IMR-90 (cell line): ENCODE measurements around the gene USP31. TPM values are rescaled to one million over a fixed set of nuclear protein-coding genes. Genes with fewer than 3 reads are reported as not detected.

Experiments used
- ATAC-seq: fragments of 200-7000 bp; cut with Tn5 transposase; 2 replicates; pipeline ENCODE4 v1.9.1; 2020; ENCODE audit warnings: low read depth, mild to moderate bottlenecking, moderate library complexity
- BruUV-seq: library from RNA; stranded (reverse); fragments of 400-500 nt; replicated peaks from 2 replicates; lab custom pipeline; 2021; lab: Mats Ljungman, UMichigan
- CTCF ChIA-PET: fragments of 300-600 bp; formaldehyde crosslinking; extraction: SDS; loops from one replicate; lab custom pipeline; 2021; ENCODE audit warnings: antibody characterized with exemption; lab: Yijun Ruan, JAX
- POLR2A ChIA-PET: fragments of 300-600 bp; sonication (Branson Sonifier 250); formaldehyde crosslinking; loops from one replicate; lab custom pipeline; 2022; ENCODE audit warnings: antibody characterized with exemption; ENCODE audit not compliant: unreplicated experiment; lab: Charles Lee
- DNase-seq: peaks from one replicate; pipeline ENCODE4 v3.0.0; 2013
- H2AFZ ChIP-seq: replicated peaks from 2 replicates; pipeline ENCODE3; 2013; ENCODE audit warnings: low read length, mild to moderate bottlenecking; ENCODE audit not compliant: poor library complexity
- H2AK5ac ChIP-seq: 2 replicates; pipeline ENCODE4 v1.6.1; 2013; ENCODE audit warnings: low read depth, low read length, inconsistent platforms
- H2AK9ac ChIP-seq: replicated peaks from 2 replicates; pipeline ENCODE3; 2013; ENCODE audit warnings: mild to moderate bottlenecking, low read depth, low read length, moderate library complexity; ENCODE audit not compliant: poor library complexity
- H2BK120ac ChIP-seq: 2 replicates; pipeline ENCODE4 v1.6.1; 2013; ENCODE audit warnings: low read depth, low read length, inconsistent platforms
- H2BK15ac ChIP-seq: 3 replicates; pipeline ENCODE4 v1.6.1; 2013; ENCODE audit warnings: low read depth, low read length, inconsistent platforms
- H2BK20ac ChIP-seq: 2 replicates; pipeline ENCODE4 v1.6.1; 2013; ENCODE audit warnings: low read depth, mild to moderate bottlenecking, inconsistent platforms, low read length, moderate library complexity
- H2BK5ac ChIP-seq: 2 replicates; pipeline ENCODE4 v1.6.1; 2013; ENCODE audit warnings: mild to moderate bottlenecking, low read depth, low read length, inconsistent platforms; ENCODE audit not compliant: poor library complexity, severe bottlenecking
- H3K14ac ChIP-seq: replicated peaks from 2 replicates; pipeline ENCODE4 v1.6.1; 2013; ENCODE audit warnings: low read depth, low read length, inconsistent platforms
- H3K18ac ChIP-seq: 2 replicates; pipeline ENCODE4 v1.6.1; 2013; ENCODE audit warnings: low read depth, low read length, control low read depth
- H3K23ac ChIP-seq: 2 replicates; pipeline ENCODE4 v1.6.1; 2013; ENCODE audit warnings: low read depth, low read length, inconsistent platforms
- H3K27ac ChIP-seq: 2 replicates; pipeline ENCODE4 v1.5.1; 2013; ENCODE audit warnings: mild to moderate bottlenecking, control low read depth, low read length; ENCODE audit not compliant: insufficient read depth
- H3K27me3 ChIP-seq: 2 replicates; pipeline ENCODE4 v1.6.1; 2013; ENCODE audit warnings: low read length; ENCODE audit not compliant: control insufficient read depth, insufficient read depth
- H3K36me3 ChIP-seq: 2 replicates; pipeline ENCODE4 v1.6.1; 2013; ENCODE audit warnings: low read length, mixed read lengths; ENCODE audit not compliant: control insufficient read depth, insufficient read depth
- H3K4ac ChIP-seq: 2 replicates; pipeline ENCODE4 v1.6.1; 2013; ENCODE audit warnings: low read depth, low read length, inconsistent platforms
- H3K4me1 ChIP-seq: 2 replicates; pipeline ENCODE4 v1.6.1; 2013; ENCODE audit warnings: low read length, mixed read lengths; ENCODE audit not compliant: control insufficient read depth, insufficient read depth
- H3K4me2 ChIP-seq: 2 replicates; pipeline ENCODE4 v1.6.1; 2013; ENCODE audit warnings: low read depth, mild to moderate bottlenecking, control low read depth, low read length, moderate library complexity
- H3K4me3 ChIP-seq: 2 replicates; pipeline ENCODE4 v1.5.1; 2013; ENCODE audit warnings: low read depth, mild to moderate bottlenecking, control low read depth, low read length, moderate library complexity; ENCODE audit not compliant: insufficient read depth
- H3K56ac ChIP-seq: 2 replicates; pipeline ENCODE4 v1.6.1; 2013; ENCODE audit warnings: low read length, inconsistent platforms; ENCODE audit not compliant: insufficient read depth; ENCODE audit errors: extremely low read depth
- H3K79me1 ChIP-seq, 2 experiments: 2 replicates each; pipeline ENCODE4 v1.6.1; 2013; ENCODE audit warnings: low read length in 2 of 2, inconsistent platforms in 1 of 2, low read depth in 1 of 2
- H3K9ac ChIP-seq: 2 replicates; pipeline ENCODE4 v1.6.1; 2013; ENCODE audit warnings: low read depth, low read length, control low read depth
- H3K9me1 ChIP-seq: 2 replicates; pipeline ENCODE4 v1.6.1; 2013; ENCODE audit warnings: low read length, inconsistent platforms; ENCODE audit not compliant: insufficient read depth
- H3K9me3 ChIP-seq: 2 replicates; pipeline ENCODE4 v1.6.1; 2013; ENCODE audit warnings: low read length; ENCODE audit not compliant: control insufficient read depth, insufficient read depth
- H4K20me1 ChIP-seq: 2 replicates; pipeline ENCODE4 v1.6.1; 2013; ENCODE audit warnings: low read length, inconsistent platforms; ENCODE audit not compliant: insufficient read depth
- H4K5ac ChIP-seq: 2 replicates; pipeline ENCODE4 v1.6.1; 2013; ENCODE audit warnings: mild to moderate bottlenecking, low read depth, low read length, control low read depth
- H4K8ac ChIP-seq, 2 experiments: 2 replicates each; pipeline ENCODE4 v1.6.1; 2013; ENCODE audit warnings: low read depth in 2 of 2, low read length in 2 of 2, control low read depth in 1 of 2, inconsistent platforms in 1 of 2
- H4K91ac ChIP-seq: 2 replicates; pipeline ENCODE4 v1.6.1; 2013; ENCODE audit warnings: low read depth, low read length, inconsistent platforms; ENCODE audit not compliant: insufficient read depth
- USF2 ChIP-seq: fragments of 150-350 bp; IDR thresholded peaks from 2 replicates; pipeline ENCODE4 v1.6.1; 2017; ENCODE audit warnings: mild to moderate bottlenecking, antibody characterized with exemption, low read length, low read depth
- WGBS, 2 experiments: methylation state at CpG; one replicate each; pipeline versions ENCODE4 v1.1.5 to v1.1.7; 2013; ENCODE audit warnings: missing lambda C conversion rate in 2 of 2; ENCODE audit not compliant: insufficient read length in 1 of 2; ENCODE audit errors: extremely low coverage in 2 of 2; 5-methylcytosine and 5-hydroxymethylcytosine counted together
- dilution Hi-C: fragments of 300-500 bp; cut with HindIII; formaldehyde crosslinking; loops from one replicate; pipeline ENCODE4 v1.14.3; 2018; ENCODE audit warnings: low sequenced_read_pairs; ENCODE audit not compliant: unreplicated experiment
- in situ Hi-C: fragments of 300-500 bp; cut with MboI; formaldehyde crosslinking; loops from 3 replicates; pipeline ENCODE4 v1.14.3; 2019; ENCODE audit warnings: low sequenced_read_pairs, inconsistent platforms, mixed read lengths
- intact Hi-C: fragments of 100-400 bp; cut with micrococcal nuclease; formaldehyde crosslinking; loops from 2 replicates; pipeline ENCODE4 v1.10.0; 2022
- polyA plus RNA-seq, 3 experiments: library from polyadenylated mRNA; depleted of rRNA; stranded (reverse); fragments of >200 nt; gene quantifications; 2 replicates each; pipeline ENCODE4 v1.2.3, GENCODE V29; 2012; ENCODE audit warnings: low replicate concordance in 1 of 3
- total RNA-seq: library from RNA; depleted of rRNA; stranded (reverse); fragments of >200 nt; gene quantifications from 2 replicates; pipeline ENCODE4 v1.2.3, GENCODE V29; 2012

The USP31 gene
- total and polyA plus RNA-seq, 2 of the 4 experiments (the other 2 are of a cell fraction) = 2.9 to 3.4 TPM

DNA sequence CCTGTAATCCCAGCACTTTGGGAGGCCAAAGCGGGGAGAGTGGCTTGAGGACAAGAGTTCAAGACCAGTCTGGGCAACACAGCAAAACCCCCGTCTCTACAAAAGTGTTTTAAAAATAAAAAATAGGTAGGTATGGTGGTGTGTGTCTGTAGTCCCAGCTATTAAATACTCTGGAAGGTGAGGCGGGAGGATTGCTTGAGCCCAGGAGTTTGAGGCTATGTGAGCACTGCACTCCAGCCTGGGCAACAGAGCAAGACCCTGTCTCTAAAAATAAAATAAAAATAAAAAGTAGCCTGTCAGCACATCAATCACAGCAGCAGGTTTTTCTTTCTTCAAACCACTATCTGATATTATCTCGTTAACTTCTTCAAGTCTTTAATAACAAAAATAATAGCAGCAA is 1.6 kb downstream of the USP31 start:
- dilution Hi-C loops = no loop called here
- no peak for TF ChIP-seq USF2

More for the DNA sequence above, 1.6 kb downstream of the USP31 start:
- H3K4ac ChIP-seq = no peak overlapping the region
- H3K18ac ChIP-seq = no peak overlapping the region
- no peak overlapping the region for H2BK20ac ChIP-seq
- POLR2A ChIA-PET = no interaction called here
- H3K4me2 ChIP-seq = no peak overlapping the region
- H2AK5ac ChIP-seq = no peak overlapping the region
- H4K5ac ChIP-seq = no peak overlapping the region
- in situ Hi-C loops = no loop called here
- no peak overlapping the region for H3K9ac ChIP-seq
- H3K23ac ChIP-seq = no peak overlapping the region
- H3K27me3 ChIP-seq = no peaks in the 10 kb centered on the region; the same call in 1 of the 2 replicates
- H2BK120ac ChIP-seq = no peak overlapping the region
- intact Hi-C loops = loop anchor here (5.0 kb wide), 1 partner anchor 75 kb away; no protein-coding TSS in a partner anchor
- H4K20me1 ChIP-seq = peaks cover 16% of the 10 kb centered on the region
- H4K8ac ChIP-seq = no peak overlapping the region
- no peak overlapping the region for H3K4me3 ChIP-seq
- BruUV-seq = no TSS peak
- peaks cover 5% of the 10 kb centered on the region; the same call in 1 of the 2 replicates for H3K4me1 ChIP-seq
- no peak overlapping the region for H2AK9ac ChIP-seq
- H3K9me1 ChIP-seq = 0 out of 2 replicates have a peak, but pooled peaks cover 3% of the 10 kb centered on the region
- no peak overlapping the region for H2AFZ ChIP-seq
- no peak overlapping the region for H2BK15ac ChIP-seq
- no peak overlapping the region for H3K14ac ChIP-seq
- DNase-seq = no peak
- H3K36me3 ChIP-seq = no peaks in the 10 kb centered on the region
- no peak for ATAC-seq
- H3K79me1 ChIP-seq = peaks cover 18 to 33% of the 10 kb centered on the region in 2 experiments; a peak in 3 of 4 replicates
- H2BK5ac ChIP-seq = no peak overlapping the region
- CTCF ChIA-PET = no interaction called here
- H3K9me3 ChIP-seq = no peaks in the 10 kb centered on the region
- 100% methylated on average over 2 of the region's 4 CpGs; no CpG with 5 or more reads in 1 of the 2 experiments for WGBS, 2 experiments
- no peak overlapping the region for H4K91ac ChIP-seq
- no peak overlapping the region for H3K27ac ChIP-seq
- no peak overlapping the region for H3K56ac ChIP-seq
